Astrocyte (in vitro differentiated cells and primary cell): ENCODE results near the gene CSNK1A1L. TPM values are rescaled to one million over a fixed set of nuclear protein-coding genes. Genes with fewer than 3 reads are reported as not detected.

Experiments
- DNase-seq: peaks from one replicate; pipeline ENCODE4 v3.0.0-alpha.2; 2010; ENCODE audit warnings: low read depth
- FAIRE-seq: peaks from 2 replicates; lab custom pipeline; 2011; peaks lifted over from hg19 to GRCh38; lab: Jason Lieb, UNC
- H2AFZ ChIP-seq: 2 replicates; pipeline ENCODE4 v1.6.0; 2012; ENCODE audit warnings: low read depth, low read length, inconsistent platforms
- H3K27ac ChIP-seq: 2 replicates; pipeline ENCODE4 v1.5.1; 2011; ENCODE audit warnings: low read depth, low read length, inconsistent platforms
- H3K27me3 ChIP-seq: 2 replicates; pipeline ENCODE4 v1.6.0; 2011; ENCODE audit warnings: low read length, inconsistent platforms; ENCODE audit not compliant: insufficient read depth
- H3K36me3 ChIP-seq: 2 replicates; pipeline ENCODE4 v1.5.1; 2011; ENCODE audit warnings: low read length, inconsistent platforms; ENCODE audit not compliant: insufficient read depth
- H3K4me1 ChIP-seq: 2 replicates; pipeline ENCODE4 v1.5.1; 2011; ENCODE audit warnings: low read length, inconsistent platforms; ENCODE audit not compliant: insufficient read depth
- H3K4me2 ChIP-seq: 2 replicates; pipeline ENCODE4 v1.6.0; 2012; ENCODE audit warnings: low read length, inconsistent platforms
- H3K4me3 ChIP-seq: 2 replicates; pipeline ENCODE4 v1.5.1; 2011; ENCODE audit warnings: low read depth, mild to moderate bottlenecking, low read length, inconsistent platforms; ENCODE audit not compliant: insufficient read depth
- H3K79me2 ChIP-seq: 2 replicates; pipeline ENCODE4 v1.6.0; 2012; ENCODE audit warnings: mild to moderate bottlenecking, low read length, inconsistent platforms; ENCODE audit not compliant: insufficient read depth
- H3K9ac ChIP-seq: 2 replicates; pipeline ENCODE4 v1.6.0; 2012; ENCODE audit warnings: mild to moderate bottlenecking, low read length, inconsistent platforms
- H3K9me3 ChIP-seq: 2 replicates; pipeline ENCODE4 v1.5.1; 2012; ENCODE audit warnings: low read depth, mild to moderate bottlenecking, low read length, inconsistent platforms; ENCODE audit not compliant: insufficient read depth
- H4K20me1 ChIP-seq: 2 replicates; pipeline ENCODE4 v1.6.0; 2012; ENCODE audit warnings: low read length, inconsistent platforms; ENCODE audit not compliant: insufficient read depth
- H3K27ac Mint-ChIP-seq: one replicate; pipeline ENCODE4 v1.8.0; 2021; ENCODE audit warnings: mild to moderate bottlenecking, mixed read lengths; ENCODE audit not compliant: unreplicated experiment
- H3K27me3 Mint-ChIP-seq: one replicate; pipeline ENCODE4 v1.8.0; 2021; ENCODE audit warnings: low read depth, mixed read lengths; ENCODE audit not compliant: unreplicated experiment
- H3K36me3 Mint-ChIP-seq: one replicate; pipeline ENCODE4 v1.8.0; 2021; ENCODE audit warnings: low read depth, mixed read lengths; ENCODE audit not compliant: unreplicated experiment
- H3K4me1 Mint-ChIP-seq: one replicate; pipeline ENCODE4 v1.8.0; 2021; ENCODE audit warnings: low read depth, mixed read lengths; ENCODE audit not compliant: unreplicated experiment
- H3K4me3 Mint-ChIP-seq: one replicate; pipeline ENCODE4 v1.8.0; 2021; ENCODE audit warnings: mild to moderate bottlenecking, moderate library complexity, mixed read lengths; ENCODE audit not compliant: unreplicated experiment
- H3K9me3 Mint-ChIP-seq: one replicate; pipeline ENCODE4 v1.8.0; 2021; ENCODE audit warnings: mild to moderate bottlenecking, mixed read lengths; ENCODE audit not compliant: unreplicated experiment
- CTCF ChIP-seq: IDR thresholded peaks from 2 replicates; pipeline ENCODE4 v1.5.1; 2011; ENCODE audit warnings: low read depth, mild to moderate bottlenecking, inconsistent platforms, low read length, moderate library complexity; ENCODE audit not compliant: insufficient read depth
- EZH2 ChIP-seq: IDR thresholded peaks from 2 replicates; pipeline ENCODE4 v1.6.1; 2012; ENCODE audit warnings: mild to moderate bottlenecking, low read length, inconsistent platforms; ENCODE audit not compliant: insufficient read depth
- total RNA-seq: library from RNA; stranded (reverse); gene quantifications from 2 replicates; pipeline ENCODE4 v1.2.1, GENCODE V29; 2021

The CSNK1A1L gene
- total RNA-seq, 1 donor from 2014 or later: not detected

GRCh38 chr13:37094099-37094498 lies 11.4 kb downstream of the CSNK1A1L start:
- Mint-ChIP-seq H3K36me3 (no peaks in the 10 kb centered on the region), H3K27ac (no peak overlapping the region), H3K4me1 (peaks cover 3% of the 10 kb centered on the region), H3K9me3 (no peaks in the 10 kb centered on the region), H3K4me3 (no peak overlapping the region), H3K27me3 (no peaks in the 10 kb centered on the region)
- Histone ChIP-seq H4K20me1 (no peaks in the 10 kb centered on the region), H3K27ac (no peak overlapping the region), H3K4me1 (no peaks in the 10 kb centered on the region), H3K79me2 (no peaks in the 10 kb centered on the region), H3K4me3 (no peak overlapping the region), H3K27me3 (no peaks in the 10 kb centered on the region), H3K9ac (no peak overlapping the region), H3K36me3 (no peaks in the 10 kb centered on the region), H3K9me3 (no peaks in the 10 kb centered on the region), H3K4me2 (no peak overlapping the region), H2AFZ (no peak overlapping the region)
- FAIRE-seq (no peak), DNase-seq (no peak)
- no peak for TF ChIP-seq EZH2
- TF ChIP-seq CTCF: no peak

GRCh38 chr13:37091835-37092234 lies 13.6 kb downstream of the CSNK1A1L start:
- H3K4me3 Mint-ChIP-seq: no peak overlapping the region
- no peaks in the 10 kb centered on the region for H3K36me3 Mint-ChIP-seq
- H3K27me3 Mint-ChIP-seq: no peaks in the 10 kb centered on the region
- Histone ChIP-seq H3K4me2 (no peak overlapping the region), H2AFZ (no peak overlapping the region), H3K9ac (no peak overlapping the region), H3K4me1 (no peaks in the 10 kb centered on the region), H3K9me3 (no peaks in the 10 kb centered on the region), H3K79me2 (no peaks in the 10 kb centered on the region), H3K27ac (no peak overlapping the region), H3K27me3 (no peaks in the 10 kb centered on the region), H3K36me3 (no peaks in the 10 kb centered on the region), H4K20me1 (no peaks in the 10 kb centered on the region), H3K4me3 (no peak overlapping the region)
- H3K9me3 Mint-ChIP-seq: no peaks in the 10 kb centered on the region
- no peak for FAIRE-seq
- H3K4me1 Mint-ChIP-seq: peaks cover 2% of the 10 kb centered on the region
- DNase-seq: no peak
- no peak for TF ChIP-seq CTCF
- TF ChIP-seq EZH2: no peak
- H3K27ac Mint-ChIP-seq: no peak overlapping the region

GRCh38 chr13:37090912-37091311 lies 14.6 kb downstream of the CSNK1A1L start:
- H3K79me2 ChIP-seq: no peaks in the 10 kb centered on the region
- no peaks in the 10 kb centered on the region for H3K27me3 Mint-ChIP-seq
- H3K4me2 ChIP-seq: no peak overlapping the region
- H3K36me3 Mint-ChIP-seq: no peaks in the 10 kb centered on the region
- no peaks in the 10 kb centered on the region for H3K36me3 ChIP-seq
- H3K27me3 ChIP-seq: no peaks in the 10 kb centered on the region
- H3K27ac ChIP-seq: no peak overlapping the region
- H3K27ac Mint-ChIP-seq: no peak overlapping the region
- DNase-seq: no peak
- H3K9ac ChIP-seq: no peak overlapping the region
- no peaks in the 10 kb centered on the region for H3K9me3 ChIP-seq
- H2AFZ ChIP-seq: no peak overlapping the region
- H3K4me3 ChIP-seq: no peak overlapping the region
- no peaks in the 10 kb centered on the region for H3K9me3 Mint-ChIP-seq
- H3K4me1 ChIP-seq: no peaks in the 10 kb centered on the region
- no peaks in the 10 kb centered on the region for H4K20me1 ChIP-seq
- FAIRE-seq: no peak
- no peaks in the 10 kb centered on the region for H3K4me1 Mint-ChIP-seq
- TF ChIP-seq EZH2: no peak
- no peak for TF ChIP-seq CTCF
- H3K4me3 Mint-ChIP-seq: no peak overlapping the region
